Right lobe of liver (tissue), 4 donors: ENCODE measurements around the gene GARIN5B.
"Not testable (repeated sequence)": the region's sequence is repeated elsewhere in the genome, so short reads cannot be mapped to it uniquely, and the experiment has no call there.

ENCODE experiments used
- CTCF ChIP-seq, 4 donors: fragments of 200-600 bp in 3 of 4; fragments of 450-650 bp in 1 of 4; IDR thresholded peaks; one replicate each; pipeline versions ENCODE4 v1.5.1 to v1.8.0; 2016 to 2022; ENCODE audit warnings: antibody characterized with exemption in 4 of 4, mild to moderate bottlenecking in 2 of 4
- POLR2A ChIP-seq: fragments of 450-650 bp; IDR thresholded peaks from one replicate; pipeline ENCODE4 v1.6.1; 2017; ENCODE audit warnings: antibody characterized with exemption, mild to moderate bottlenecking
- donor health status: DM: no; HTN: no; CAD: no.
- donor health status: DM: no; HTN: no; CAD: no.
- donor health status: DM: no; HTN: yes; CAD: no.

DNA sequence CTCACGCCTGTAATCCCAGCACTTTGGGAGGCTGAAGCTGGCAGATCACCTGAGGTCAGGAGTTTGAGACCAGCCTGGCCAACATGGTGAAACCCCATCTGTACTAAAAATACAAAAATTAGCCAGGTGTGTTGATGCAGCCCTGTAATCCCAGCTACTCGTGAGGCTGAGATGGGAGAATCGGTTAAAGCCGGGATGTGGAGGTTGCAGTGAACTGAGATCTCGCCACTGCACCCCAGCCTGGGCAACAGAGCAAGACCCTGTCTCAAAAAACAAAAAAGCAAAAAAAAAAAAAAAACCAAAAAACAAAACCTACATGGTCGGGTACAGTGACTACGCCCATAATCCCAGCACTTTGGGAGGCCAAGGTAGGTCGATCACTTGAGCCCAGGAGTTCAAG lies 46.1 kb upstream of the GARIN5B start:
- not testable (repeated sequence) for TF ChIP-seq CTCF (IDR thresholded peaks at IDR 0.05); POLR2A
